Measurements from ENCODE around the gene DRC7.

DRC7 gene

DNA sequence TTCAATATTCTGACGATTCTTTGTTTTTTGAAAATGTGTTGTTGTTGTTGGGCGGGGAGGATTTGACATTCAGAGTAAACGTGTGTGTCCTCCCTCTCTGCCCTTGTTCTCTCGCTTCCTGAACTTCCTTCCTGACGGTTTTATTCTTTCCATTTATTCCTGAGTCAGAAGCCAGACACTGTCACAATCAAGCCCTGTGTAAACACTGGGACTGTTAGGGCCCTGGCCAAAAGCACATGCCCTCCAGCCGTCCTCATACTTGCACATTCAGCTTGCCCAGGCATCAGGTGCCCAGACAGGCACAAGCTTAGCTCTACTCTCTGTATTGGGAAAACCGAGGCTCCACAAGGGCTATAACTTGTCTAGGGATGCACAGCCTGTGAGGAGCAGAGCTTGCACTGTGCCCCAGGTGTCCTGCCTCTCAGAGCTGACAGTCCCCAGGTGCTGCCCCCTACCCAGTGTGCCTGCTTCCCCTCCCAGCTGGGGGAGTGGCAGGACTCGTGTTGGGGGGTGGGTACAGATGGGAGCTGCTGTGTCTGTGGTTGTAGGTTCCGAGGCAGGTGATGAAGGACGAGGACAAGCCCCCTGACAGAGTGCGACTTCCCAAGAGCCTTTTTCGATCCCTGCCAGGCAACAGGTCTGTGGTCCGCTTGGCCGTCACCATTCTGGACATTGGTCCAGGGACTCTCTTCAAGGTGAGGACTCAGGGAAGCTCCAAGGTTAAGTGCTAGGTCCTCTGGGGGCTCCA lies 16.8 kb upstream of the DRC7 start:
- no peak for DNase-seq (ENCODE audit: low read depth)

GRCh38 chr16:57679016-57679415 lies 15.6 kb upstream of the DRC7 start:
- no peak for DNase-seq (ENCODE audit: low read depth)

GRCh38 chr16:57679767-57680482 lies 14.7 kb upstream of the DRC7 start:
- no peak for DNase-seq (ENCODE audit: low read depth)

- DNase-seq (ENCODE audit: low read depth), result no peak
These were observed 13.7 kb upstream of the DRC7 start for GRCh38 chr16:57680842-57681375.

DNA sequence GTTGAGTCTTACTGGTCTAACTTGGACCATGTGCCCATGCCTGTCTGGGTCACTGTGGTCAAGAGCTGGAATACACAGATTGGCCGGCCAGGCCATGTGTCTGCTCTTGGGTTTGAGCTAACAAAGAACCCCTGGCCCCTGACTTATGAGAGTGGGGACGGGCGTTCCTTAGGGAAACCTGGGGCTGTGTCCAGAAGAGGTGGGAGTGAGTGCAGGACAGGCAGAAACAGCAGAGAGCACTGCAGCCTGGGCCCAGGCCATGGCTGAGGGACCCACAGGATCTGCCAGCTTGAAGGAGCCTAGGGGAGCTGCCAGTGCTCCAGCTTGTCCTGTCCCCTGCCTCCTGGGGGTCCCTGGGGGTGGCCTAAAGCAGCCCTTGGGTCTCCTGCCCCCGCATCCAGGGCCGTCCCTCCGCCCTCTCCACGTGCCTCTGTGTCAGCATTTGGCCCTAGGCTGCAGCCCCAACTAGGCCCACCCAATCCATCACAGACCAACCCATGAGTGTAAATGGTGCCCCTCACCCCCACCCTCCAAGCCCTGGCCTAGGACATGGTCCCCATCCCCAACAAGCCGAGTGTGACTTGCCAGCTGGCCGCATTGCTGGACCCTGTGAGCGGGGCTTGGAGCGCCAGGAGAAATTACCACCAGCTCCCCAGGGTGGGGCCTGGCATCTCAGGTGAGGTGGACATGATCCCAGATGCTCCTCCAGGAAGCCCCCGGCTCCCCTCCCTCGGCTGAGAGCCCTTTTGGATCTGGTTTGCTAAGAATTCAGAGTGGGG lies 12.5 kb upstream of the DRC7 start:
- no peak for DNase-seq (ENCODE audit: low read depth)

GRCh38 chr16:57682809-57683635 lies 11.6 kb upstream of the DRC7 start:
- DNase-seq (ENCODE audit: low read depth), result no peak

DNA sequence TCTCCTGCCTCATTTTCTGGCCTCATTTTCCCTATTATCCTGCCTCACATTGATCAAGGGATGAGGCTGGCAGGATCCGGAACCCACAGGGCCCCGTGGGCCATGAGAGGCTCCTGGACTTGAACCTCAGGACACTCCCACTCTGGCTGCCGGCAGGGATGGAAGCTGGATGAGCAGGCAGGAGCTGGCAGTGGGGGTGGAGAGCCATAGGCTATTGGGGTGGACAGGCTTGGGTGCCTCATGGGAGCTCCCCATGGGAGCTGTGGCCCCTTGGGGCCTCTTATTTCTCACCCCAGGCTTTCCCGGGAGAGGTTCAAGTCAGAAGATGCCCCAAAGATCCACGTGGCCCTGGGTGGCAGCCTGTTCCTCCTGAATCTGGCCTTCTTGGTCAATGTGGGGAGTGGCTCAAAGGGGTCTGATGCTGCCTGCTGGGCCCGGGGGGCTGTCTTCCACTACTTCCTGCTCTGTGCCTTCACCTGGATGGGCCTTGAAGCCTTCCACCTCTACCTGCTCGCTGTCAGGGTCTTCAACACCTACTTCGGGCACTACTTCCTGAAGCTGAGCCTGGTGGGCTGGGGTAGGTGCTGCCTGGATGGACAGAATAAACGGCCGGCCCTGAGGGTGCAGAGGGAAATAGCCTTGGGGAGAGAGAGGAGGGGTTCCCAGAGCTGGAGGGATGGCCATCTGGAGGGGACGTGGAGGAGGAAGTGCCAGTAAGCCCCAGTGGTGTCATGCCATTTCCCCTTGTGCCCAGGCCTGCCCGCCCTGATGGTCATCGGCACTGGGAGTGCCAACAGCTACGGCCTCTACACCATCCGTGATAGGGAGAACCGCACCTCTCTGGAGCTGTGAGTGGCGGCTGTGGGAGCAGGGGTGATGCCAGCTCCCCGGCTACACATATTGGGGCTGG lies 10.7 kb upstream of the DRC7 start:
- no peak for DNase-seq (ENCODE audit: low read depth)

DNA sequence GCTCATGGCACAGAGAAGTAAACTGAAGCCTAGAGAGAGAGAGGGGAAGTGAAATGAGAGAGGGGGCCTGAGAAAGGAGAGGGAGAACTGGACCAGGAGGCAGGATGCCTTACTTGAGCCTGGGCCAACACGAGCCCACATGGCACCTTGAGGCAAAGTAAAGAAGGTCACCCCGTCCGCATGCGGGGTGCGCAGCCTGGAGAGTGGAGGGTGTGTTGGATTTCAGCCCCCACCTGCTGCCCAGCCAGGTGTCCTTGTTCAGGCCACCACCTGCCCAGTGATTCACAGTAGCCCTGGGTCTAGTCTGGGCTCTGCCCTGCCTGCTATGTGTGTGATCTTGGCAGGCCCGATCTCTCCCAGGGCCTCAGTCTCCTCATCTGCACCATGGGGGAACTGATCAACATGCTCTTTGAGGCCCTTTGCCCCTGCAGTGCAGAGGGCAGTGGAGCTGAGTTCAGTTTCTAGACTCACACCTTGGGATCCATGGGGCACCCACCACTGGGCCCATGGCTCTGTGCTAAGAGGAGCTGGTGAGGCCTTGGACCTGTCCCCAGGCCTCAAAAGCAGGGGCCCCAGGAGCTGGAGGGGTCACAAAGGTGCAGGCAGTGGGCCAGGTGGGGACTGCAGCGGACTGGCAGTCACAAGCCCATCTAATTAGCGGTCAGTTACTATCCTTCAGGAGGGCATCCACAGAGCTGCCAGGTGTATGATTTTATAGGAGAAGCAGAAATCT lies 9.8 kb upstream of the DRC7 start:
- no peak for DNase-seq (ENCODE audit: low read depth)

DNA sequence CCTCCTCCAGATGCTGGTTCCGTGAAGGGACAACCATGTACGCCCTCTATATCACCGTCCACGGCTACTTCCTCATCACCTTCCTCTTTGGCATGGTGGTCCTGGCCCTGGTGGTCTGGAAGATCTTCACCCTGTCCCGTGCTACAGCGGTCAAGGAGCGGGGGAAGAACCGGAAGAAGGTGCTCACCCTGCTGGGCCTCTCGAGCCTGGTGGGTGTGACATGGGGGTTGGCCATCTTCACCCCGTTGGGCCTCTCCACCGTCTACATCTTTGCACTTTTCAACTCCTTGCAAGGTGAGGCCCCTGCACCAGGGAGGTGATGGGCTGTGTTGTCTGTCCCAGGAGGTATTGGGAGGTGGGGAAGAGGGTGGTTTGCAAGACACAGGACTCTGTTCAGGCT lies 9.0 kb upstream of the DRC7 start:
- DNase-seq (ENCODE audit: low read depth), result no peak

GRCh38 chr16:57686577-57686976 lies 8.0 kb upstream of the DRC7 start:
- DNase-seq (ENCODE audit: low read depth), result no peak

DNA sequence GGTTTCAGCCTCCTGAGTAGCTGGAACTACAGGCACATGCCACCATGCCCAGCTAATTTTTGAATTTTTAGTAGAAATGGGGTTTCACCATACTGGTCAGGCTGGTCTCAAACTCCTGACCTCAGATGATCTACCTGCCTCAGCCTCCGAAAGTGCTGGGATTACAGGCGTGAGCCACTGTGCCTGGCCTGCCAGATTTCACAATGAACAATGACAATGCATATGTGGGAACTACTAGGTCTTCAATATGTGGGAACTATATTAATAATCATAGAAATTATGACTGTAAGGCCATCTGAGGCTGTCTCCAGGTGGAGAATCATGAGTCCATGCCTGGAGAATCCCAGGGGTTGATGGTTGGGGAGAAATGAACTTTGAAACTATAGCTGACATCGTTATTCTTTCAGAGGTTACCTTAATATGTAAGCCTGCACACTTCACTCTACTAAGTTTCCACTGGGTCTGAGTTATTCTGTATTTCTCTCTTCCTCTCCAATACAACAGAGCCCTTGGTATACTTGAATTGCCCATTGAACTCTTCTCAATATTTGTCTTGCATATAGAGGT lies 7.2 kb upstream of the DRC7 start:
- DNase-seq (ENCODE audit: low read depth), result no peak

- DNase-seq (ENCODE audit: low read depth), result no peak
These were observed 6.1 kb upstream of the DRC7 start for GRCh38 chr16:57688487-57688986.

DNA sequence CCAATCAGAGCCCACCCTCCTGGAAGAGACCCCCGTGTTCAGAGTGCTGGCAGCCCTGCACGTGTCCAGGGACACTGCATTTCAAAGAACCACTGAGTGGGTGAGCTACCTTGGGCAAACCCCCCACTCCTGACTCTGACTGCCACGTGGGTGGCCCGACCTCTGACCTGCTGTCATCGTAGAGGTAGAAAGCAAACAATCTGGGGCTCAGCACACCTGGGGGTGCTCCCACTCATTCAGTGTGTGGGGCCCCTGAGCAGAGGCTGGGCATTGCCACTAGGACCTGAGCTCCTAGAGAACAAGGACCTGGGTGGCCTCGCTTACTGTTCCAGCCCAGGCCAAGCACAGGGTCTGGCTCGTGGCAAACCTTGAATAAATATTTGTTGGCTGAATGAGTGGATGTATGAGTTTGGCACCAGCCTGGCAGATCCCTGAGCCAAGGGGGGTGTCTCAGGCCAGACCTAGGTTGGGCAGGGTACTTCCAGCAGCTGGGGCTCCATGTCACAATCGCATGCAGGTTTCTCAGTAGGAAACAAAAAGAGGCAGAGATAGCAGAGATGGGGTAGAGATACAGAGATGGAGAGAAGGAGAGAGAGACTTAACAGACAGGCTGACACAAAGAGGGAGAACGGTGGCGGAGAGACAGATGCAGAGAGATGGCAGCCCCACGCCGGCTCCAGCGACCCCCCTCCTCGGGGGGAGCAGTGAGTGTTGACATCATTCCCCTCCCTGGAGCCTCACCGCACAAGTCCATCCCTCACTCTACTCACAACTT lies 5.4 kb upstream of the DRC7 start:
- no peak for DNase-seq (ENCODE audit: low read depth)

- DNase-seq (ENCODE audit: low read depth), result peak; percentile 4
These were observed 4.6 kb upstream of the DRC7 start for GRCh38 chr16:57689762-57690558.

DNA sequence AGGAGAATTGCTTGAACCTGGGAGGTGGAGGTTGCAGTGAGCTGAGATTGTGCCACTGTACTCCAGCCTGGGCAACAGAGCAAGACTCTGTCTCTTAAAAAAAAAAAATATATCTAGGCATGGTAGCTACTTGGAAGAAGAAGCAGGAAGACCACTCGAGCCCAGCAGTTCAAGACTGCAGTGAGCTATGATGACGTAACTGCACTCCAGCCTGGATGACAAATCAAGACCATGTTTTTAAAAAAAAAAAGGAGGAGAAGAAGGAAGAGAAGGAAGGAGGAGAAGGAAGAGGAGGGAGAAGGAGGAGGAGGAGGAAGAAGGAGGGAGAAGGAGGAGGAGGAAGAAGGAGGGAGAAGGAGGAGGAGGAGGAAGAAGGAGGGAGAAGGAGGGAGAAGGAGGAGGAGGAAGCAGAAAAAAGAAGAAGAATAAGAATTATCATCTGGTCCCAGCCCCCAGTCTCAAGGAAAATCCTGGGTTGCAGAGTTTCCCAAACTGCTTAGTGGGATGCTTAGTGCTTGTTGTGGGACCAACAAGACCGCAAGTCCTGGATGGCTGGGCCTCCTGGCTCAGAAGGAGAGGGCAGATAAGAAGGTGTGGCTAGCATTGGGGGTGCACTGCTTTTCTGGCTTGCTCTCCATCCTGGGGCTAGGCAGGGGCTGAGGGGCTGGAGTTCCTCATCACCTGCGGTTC lies 3.7 kb upstream of the DRC7 start:
- DNase-seq (ENCODE audit: low read depth), result no peak

DNA sequence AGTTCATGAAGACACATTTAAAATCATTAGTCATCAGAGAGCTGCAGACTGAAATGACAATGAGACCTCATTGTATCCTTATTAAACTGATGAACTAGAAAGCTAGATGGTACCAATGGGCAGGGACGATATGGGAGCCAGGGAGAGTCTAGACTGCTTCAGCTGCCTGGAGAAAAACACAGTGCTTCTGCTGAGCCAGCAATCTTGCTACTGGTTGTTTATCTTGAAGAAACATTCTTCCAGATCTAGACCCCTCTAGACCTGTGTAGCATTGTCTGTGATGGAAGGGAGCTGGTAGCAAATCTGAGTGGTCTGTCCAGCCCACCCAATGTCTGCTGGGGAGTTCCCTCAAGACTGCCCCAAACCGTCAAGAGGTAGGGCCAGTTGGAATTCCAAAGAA lies 2.0 kb upstream of the DRC7 start:
- DNase-seq (ENCODE audit: low read depth), result no peak

DNA sequence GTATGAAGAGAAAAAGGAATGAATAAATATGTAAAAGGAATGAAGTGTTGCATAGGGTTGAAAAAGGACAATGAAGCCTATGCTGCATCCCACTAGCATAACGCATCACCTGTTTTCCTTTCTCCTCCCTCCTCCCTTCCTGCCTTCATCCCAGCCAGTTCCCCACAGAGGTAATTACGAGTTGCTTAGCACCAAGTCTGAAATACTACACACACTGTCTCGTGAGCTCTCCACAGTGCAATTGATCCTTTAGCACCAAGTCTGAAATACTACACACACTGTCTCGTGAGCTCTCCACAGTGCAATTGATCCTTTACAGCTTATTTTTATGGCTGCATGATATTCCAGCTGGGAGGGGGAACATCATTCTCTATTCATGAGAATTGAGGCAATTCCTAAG lies 1.1 kb upstream of the DRC7 start:
- DNase-seq (ENCODE audit: low read depth), result no peak

Measured in activated T-cell treated with anti-CD3 and anti-CD28 coated beads for 24 hours (primary cell).